GM10248 (cell line): ENCODE data around the gene ACSS2.

Source experiments
- CTCF ChIA-PET: fragments of 300-600 bp; sonication (Branson Sonifier 250); formaldehyde crosslinking; extraction: SDS; loops from one replicate; lab custom pipeline; 2021; ENCODE audit warnings: antibody characterized with exemption; lab: Yijun Ruan, JAX
- POLR2A ChIA-PET: fragments of 350-650 bp; sonication (Branson Sonifier 250); formaldehyde crosslinking; extraction: SDS; loops from one replicate; lab custom pipeline; 2020; ENCODE audit warnings: antibody characterized with exemption; lab: Yijun Ruan, JAX
- DNase-seq: peaks from one replicate; pipeline ENCODE4 v3.0.0; 2012; ENCODE audit errors: extremely low spot score
- TF ChIP-seq, protein P1 (sequence below): IDR thresholded peaks from 2 replicates; pipeline ENCODE4 v1.5.1; 2012; ENCODE audit warnings: mild to moderate bottlenecking, low read depth; ENCODE audit errors: extremely low read depth, missing control alignments, control extremely low read depth

The ACSS2 gene

DNA sequence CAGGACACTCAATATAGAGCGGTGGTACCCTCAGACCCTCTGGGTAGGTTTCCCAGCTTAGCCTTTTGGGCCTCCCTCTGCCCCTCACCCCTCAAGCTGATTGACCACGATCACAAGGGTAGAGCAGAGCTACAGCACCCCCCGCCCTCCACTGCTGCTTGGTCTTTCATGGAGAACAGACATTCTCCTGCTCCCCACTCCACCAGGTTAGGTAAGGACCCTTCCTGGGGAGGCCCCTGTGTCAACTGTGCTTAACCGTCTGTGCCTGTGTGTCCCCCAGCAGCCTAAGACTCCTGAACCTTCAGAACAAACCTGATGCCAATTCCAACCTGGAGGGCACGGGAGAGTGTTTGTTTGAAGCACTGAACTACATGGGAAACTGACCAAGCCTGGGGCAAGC is 91.0 kb downstream of the ACSS2 start:
- POLR2A ChIA-PET, result interaction anchor here (1.3 kb wide), 1 partner anchor 93 kb away, joined by 3 read pairs; no protein-coding TSS in a partner anchor
- TF ChIP-seq, protein P1, sequence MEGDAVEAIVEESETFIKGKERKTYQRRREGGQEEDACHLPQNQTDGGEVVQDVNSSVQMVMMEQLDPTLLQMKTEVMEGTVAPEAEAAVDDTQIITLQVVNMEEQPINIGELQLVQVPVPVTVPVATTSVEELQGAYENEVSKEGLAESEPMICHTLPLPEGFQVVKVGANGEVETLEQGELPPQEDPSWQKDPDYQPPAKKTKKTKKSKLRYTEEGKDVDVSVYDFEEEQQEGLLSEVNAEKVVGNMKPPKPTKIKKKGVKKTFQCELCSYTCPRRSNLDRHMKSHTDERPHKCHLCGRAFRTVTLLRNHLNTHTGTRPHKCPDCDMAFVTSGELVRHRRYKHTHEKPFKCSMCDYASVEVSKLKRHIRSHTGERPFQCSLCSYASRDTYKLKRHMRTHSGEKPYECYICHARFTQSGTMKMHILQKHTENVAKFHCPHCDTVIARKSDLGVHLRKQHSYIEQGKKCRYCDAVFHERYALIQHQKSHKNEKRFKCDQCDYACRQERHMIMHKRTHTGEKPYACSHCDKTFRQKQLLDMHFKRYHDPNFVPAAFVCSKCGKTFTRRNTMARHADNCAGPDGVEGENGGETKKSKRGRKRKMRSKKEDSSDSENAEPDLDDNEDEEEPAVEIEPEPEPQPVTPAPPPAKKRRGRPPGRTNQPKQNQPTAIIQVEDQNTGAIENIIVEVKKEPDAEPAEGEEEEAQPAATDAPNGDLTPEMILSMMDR, result no peak
- DNase-seq, result no peak
- CTCF ChIA-PET, result no interaction called here

DNA sequence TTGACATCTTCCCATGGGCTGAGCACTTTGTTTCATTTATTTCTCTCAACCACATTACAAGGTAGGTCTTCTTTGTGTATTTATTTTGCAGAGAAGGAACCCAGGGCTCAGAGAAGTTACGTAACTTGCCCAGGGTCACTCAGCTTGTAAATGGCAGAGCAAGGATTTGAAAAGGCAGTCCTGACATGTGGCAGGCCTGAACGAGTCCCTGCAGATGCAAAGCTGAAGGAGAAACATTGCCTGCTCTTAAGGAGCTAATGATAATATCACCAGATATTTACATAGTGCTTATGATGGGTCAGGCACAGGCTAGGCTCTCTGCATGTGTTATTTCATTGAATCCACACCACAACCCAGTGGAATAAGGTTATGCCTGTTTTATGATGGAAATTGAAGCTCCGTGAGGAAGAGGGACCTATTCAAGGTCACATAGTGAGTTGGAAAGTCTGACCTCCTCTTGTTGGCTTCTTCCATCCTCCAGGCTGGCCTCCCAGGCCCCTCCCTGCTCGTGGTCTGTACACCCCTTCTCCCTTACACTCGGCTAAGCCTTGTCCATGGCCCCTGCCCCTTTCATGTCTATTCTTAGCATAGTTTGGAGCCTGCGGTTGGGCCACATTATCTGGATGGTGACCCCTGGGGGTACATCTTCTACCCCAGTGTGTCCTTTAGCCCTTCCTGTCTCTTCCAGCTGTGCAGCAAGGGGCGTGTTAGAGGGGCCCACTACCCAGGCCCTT is 91.8 kb downstream of the ACSS2 start:
- TF ChIP-seq, protein P1, result no peak
- ChIA-PET CTCF (interaction anchor here (0.9 kb wide), 1 partner anchor 25 kb away, joined by 3 read pairs; no protein-coding TSS in a partner anchor), POLR2A (interaction anchor here (1.0 to 1.3 kb wide), 2 partner anchors 13 to 94 kb away, joined by 3 read pairs; partner anchors contain the start of genes GSS and MYH7B)
- DNase-seq, result no peak

DNA sequence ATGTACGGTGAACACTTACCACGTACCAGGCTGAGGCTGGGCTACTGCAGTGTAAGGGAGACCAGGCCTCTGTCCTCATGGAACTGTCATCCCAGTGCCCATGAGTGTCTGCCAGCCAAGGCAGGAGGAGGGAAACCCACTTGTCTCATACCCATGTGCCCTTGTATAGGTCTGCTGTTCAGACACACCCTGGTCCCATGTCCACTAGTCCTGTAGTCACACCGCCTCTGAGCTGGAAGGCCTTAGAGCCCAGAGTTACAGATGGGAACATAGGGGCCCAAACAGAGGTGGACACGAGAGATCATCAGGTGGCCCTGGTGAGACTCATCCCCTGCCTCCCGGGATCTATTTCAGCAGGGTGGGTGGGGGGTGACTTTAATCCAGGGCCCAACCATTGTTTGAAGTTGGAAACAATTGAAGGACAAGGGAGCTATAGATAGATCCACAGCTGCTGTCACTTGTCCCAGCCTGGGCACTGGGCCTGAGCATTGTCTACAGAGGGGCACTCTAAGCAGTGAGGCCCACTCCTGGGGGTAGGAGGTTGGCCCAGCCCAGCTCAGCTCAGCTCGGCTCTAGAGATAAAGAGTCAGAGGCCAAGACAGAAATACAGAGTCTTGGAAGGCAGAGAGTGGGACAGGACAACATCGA is 93.9 kb downstream of the ACSS2 start:
- ChIA-PET CTCF (interaction anchor here (1.1 to 1.5 kb wide), 2 partner anchors 34 to 95 kb away, joined by 3 read pairs; no protein-coding TSS in a partner anchor), POLR2A (no interaction called here)
- DNase-seq, result no peak
- TF ChIP-seq, protein P1, result no peak

DNA sequence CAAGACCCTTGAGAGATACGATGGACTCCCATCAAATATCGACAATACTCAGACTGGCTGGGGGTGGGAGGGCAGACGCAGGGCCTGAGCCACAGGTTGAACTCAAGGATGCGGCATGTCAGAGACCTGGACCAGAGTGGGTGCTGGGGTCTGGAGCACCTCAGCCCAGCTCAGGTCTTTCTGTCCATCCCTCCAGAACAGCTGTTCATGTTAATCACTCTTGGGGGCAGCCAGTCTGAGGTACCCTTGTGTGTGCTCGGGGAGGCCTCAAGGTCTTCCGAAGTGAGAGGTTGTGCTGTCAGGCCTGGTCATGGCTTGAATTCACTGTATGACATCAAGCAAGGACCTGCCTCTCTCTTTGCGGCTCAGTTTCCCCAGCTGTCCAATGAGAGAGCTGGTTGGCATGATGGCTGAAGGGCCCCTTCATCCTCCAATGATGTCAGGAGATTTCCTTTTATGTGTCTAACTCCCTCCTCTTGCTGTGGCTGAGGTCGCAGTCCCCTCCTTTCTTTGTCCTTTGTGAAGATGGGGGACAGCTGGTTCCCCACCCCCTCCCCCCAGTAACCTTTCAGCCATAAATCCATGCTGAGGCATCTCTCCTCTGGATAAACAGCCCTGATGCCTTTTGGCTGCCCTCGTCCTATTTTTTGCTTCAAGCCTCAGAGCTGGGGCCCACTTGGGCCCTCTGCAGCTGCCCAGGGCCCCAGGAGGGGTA is 94.6 kb downstream of the ACSS2 start:
- ChIA-PET CTCF (interaction anchor here (1.5 kb wide), 1 partner anchor 96 kb away, joined by 3 read pairs; no protein-coding TSS in a partner anchor), POLR2A (no interaction called here)
- DNase-seq, result no peak
- TF ChIP-seq, protein P1, result no peak

DNA sequence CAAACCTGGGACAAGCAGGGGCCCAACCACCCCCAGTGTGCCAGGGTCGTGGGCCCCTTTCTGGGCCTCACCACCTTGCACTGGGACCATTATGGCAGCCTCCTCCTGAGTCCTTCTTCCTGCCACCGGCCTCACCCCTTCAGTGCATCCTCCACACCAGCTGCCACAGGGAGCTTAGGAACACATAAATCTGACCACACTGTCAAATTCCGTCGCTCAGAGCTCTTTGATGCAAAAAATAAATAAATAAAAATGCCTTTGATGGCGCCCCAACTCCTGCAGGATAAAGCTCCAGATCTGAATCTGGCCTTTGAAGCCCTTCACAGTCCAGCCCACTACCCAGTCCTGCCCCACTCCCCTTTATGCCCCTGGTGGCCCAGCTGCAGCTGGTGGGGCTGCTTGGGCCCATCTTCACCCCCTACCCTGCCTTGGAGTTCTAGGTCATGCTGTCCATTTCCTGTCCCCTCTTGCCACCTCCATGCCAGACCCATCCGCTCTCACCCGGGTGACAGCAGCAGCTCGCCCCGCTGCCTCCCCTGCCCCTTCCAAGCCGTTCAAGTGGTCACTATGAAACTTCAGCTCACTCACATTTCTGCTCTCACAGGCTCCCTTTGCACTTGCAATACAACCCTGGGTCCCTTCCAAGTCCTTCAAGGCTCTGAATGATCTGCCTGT is 95.3 kb downstream of the ACSS2 start:
- DNase-seq, result no peak
- POLR2A ChIA-PET, result no interaction called here
- CTCF ChIA-PET, result interaction anchor here (1.5 to 1.9 kb wide), 2 partner anchors 96 to 98 kb away, joined by 3 to 7 read pairs; partner anchors contain the start of gene GGT7
- TF ChIP-seq, protein P1, result no peak
